Stimulated activated CD4-positive, alpha-beta T cell treated with anti-CD3 and anti-CD28 coated beads, Interleukin-15, amount 100 ng/mL, for 48 hours (primary cell): ENCODE results near the gene PANK4.

Source experiments
- DNase-seq, 2 donors: peaks; one replicate each; pipeline ENCODE4 v3.0.0-alpha.2; 2020; ENCODE audit warnings: low read depth in 2 of 2

PANK4 gene

GRCh38 chr1:2497891-2498290, 28.5 kb downstream of the PANK4 start:
- DNase-seq, result no peak

GRCh38 chr1:2496746-2497145, 29.6 kb downstream of the PANK4 start:
- no peak for DNase-seq

- no peak for DNase-seq
Observed at GRCh38 chr1:2496087-2496622, 30.2 kb downstream of the PANK4 start.

GRCh38 chr1:2495546-2495945, 30.9 kb downstream of the PANK4 start:
- DNase-seq, result no peak

GRCh38 chr1:2495026-2495425, 31.4 kb downstream of the PANK4 start:
- no peak for DNase-seq

- DNase-seq, result no peak
Observed at GRCh38 chr1:2494323-2494693, 32.1 kb downstream of the PANK4 start.

- DNase-seq, result no peak
Observed at GRCh38 chr1:2493691-2494322, 32.6 kb downstream of the PANK4 start.

GRCh38 chr1:2493218-2493617, 33.2 kb downstream of the PANK4 start:
- DNase-seq, result no peak

GRCh38 chr1:2492091-2492490, 34.3 kb downstream of the PANK4 start:
- no peak for DNase-seq

- DNase-seq, result no peak
Observed at GRCh38 chr1:2489615-2490014, 36.8 kb downstream of the PANK4 start.

GRCh38 chr1:2488688-2489087, 37.7 kb downstream of the PANK4 start:
- no peak for DNase-seq

GRCh38 chr1:2486558-2486957, 39.8 kb downstream of the PANK4 start:
- DNase-seq, result no peak

GRCh38 chr1:2486041-2486440, 40.4 kb downstream of the PANK4 start:
- DNase-seq, result no peak

GRCh38 chr1:2483970-2484369, 42.4 kb downstream of the PANK4 start:
- DNase-seq, result no peak

GRCh38 chr1:2483026-2483425, 43.4 kb downstream of the PANK4 start:
- DNase-seq, result no peak

GRCh38 chr1:2482588-2482987, 43.8 kb downstream of the PANK4 start:
- DNase-seq, result no peak

GRCh38 chr1:2481885-2482284, 44.5 kb downstream of the PANK4 start:
- no peak for DNase-seq

GRCh38 chr1:2480986-2481364, 45.4 kb downstream of the PANK4 start:
- DNase-seq, result no peak

- DNase-seq, result no peak
Observed at GRCh38 chr1:2480236-2480985, 46.0 kb downstream of the PANK4 start.

GRCh38 chr1:2479618-2480017, 46.8 kb downstream of the PANK4 start:
- DNase-seq, result no peak

- no peak for DNase-seq
Observed at GRCh38 chr1:2479186-2479585, 47.2 kb downstream of the PANK4 start.

- no peak for DNase-seq
Observed at GRCh38 chr1:2477791-2478499, 48.5 kb downstream of the PANK4 start.

- DNase-seq, result no peak
Observed at GRCh38 chr1:2477309-2477708, 49.1 kb downstream of the PANK4 start.
